Keratinocyte (primary cell): ENCODE results near the gene PIP4K2A.

Experiments
- EZH2 ChIP-seq: IDR thresholded peaks from one replicate; pipeline ENCODE4 v1.6.1; 2012; ENCODE audit warnings: inconsistent platforms, mild to moderate bottlenecking, low read length, moderate library complexity
- TF ChIP-seq, protein P1 (sequence below), 3 experiments: IDR thresholded peaks in 1 of 3; conservative IDR thresholded peaks in 1 of 3; optimal IDR thresholded peaks in 1 of 3; 2 replicates in 2 of 3; 3 replicates in 1 of 3; pipeline versions ENCODE3 to v1.5.1; 2011; ENCODE audit warnings: low read length in 3 of 3, mild to moderate bottlenecking in 3 of 3, moderate library complexity in 2 of 3, control low read depth in 1 of 3, inconsistent platforms in 1 of 3; ENCODE audit not compliant: insufficient read depth in 2 of 3; ENCODE audit errors: extremely low read depth in 1 of 3

DNA sequence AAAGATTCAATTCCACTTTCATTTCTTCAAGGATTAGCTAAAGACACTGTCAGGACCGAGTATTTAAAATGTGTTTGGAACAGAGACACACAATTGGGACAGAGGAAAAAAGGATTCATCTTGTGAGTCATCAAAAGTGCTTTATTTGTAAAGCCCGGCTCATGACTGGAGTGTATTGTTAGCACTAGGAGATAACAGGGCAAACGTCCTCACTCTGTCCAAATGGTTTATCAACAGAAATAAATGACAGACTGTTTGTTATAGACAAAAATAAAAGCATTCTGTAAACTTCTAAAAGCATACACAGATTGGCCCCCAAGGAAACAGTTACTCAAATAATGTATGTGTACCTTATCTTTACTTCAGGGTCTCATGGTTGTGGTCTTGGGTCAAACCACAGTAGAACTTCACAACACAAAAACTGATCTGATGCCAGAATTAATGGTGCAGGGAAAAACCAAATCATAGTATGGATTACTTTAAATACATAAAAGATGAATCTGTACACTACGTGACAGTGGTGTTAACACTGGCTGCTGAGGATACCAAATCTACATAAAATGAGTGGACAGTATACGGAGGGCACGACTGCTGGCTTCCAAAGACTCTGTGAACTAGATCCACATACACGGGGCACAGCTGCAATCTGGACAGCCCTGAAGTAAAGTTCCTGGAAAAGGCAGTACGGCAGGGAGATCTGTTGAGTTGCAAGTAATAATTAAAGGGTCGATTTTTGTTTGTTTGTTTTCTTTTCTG lies 179.4 kb downstream of the PIP4K2A start:
- TF ChIP-seq, protein P1, sequence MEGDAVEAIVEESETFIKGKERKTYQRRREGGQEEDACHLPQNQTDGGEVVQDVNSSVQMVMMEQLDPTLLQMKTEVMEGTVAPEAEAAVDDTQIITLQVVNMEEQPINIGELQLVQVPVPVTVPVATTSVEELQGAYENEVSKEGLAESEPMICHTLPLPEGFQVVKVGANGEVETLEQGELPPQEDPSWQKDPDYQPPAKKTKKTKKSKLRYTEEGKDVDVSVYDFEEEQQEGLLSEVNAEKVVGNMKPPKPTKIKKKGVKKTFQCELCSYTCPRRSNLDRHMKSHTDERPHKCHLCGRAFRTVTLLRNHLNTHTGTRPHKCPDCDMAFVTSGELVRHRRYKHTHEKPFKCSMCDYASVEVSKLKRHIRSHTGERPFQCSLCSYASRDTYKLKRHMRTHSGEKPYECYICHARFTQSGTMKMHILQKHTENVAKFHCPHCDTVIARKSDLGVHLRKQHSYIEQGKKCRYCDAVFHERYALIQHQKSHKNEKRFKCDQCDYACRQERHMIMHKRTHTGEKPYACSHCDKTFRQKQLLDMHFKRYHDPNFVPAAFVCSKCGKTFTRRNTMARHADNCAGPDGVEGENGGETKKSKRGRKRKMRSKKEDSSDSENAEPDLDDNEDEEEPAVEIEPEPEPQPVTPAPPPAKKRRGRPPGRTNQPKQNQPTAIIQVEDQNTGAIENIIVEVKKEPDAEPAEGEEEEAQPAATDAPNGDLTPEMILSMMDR (optimal IDR thresholded peaks at IDR 0.05 in 1 of 3, IDR thresholded peaks at IDR 0.05 in 1 of 3, conservative IDR thresholded peaks at IDR 0.05 in 1 of 3; ENCODE audit: extremely low read depth in 1 of 3, insufficient read depth in 2 of 3, low read length in 3 of 3): no peak
- TF ChIP-seq EZH2: no peak
